Esophagus (tissue), 2 donors: ENCODE measurements around the gene SYT7. TPM values are rescaled to one million over a fixed set of nuclear protein-coding genes. Genes with fewer than 3 reads are reported as not detected.

Experiments used
- H3K27ac ChIP-seq, 2 donors: one replicate each; pipeline ENCODE4 v1.5.1; 2013; ENCODE audit warnings: low read depth in 2 of 2, mild to moderate bottlenecking in 2 of 2, inconsistent platforms in 1 of 2, low read length in 1 of 2, moderate library complexity in 1 of 2
- H3K27me3 ChIP-seq, 2 donors: one replicate each; pipeline ENCODE4 v1.6.1; 2013; ENCODE audit warnings: low read length in 2 of 2, control low read depth in 1 of 2, mild to moderate bottlenecking in 1 of 2; ENCODE audit not compliant: insufficient read depth in 2 of 2, control insufficient read depth in 1 of 2
- H3K36me3 ChIP-seq, 2 donors: one replicate each; pipeline ENCODE4 v1.6.1; 2013; ENCODE audit warnings: low read length in 1 of 2; ENCODE audit not compliant: control insufficient read depth in 2 of 2, insufficient read depth in 2 of 2
- H3K4me1 ChIP-seq, 2 donors: one replicate each; pipeline ENCODE4 v1.6.1; 2013; ENCODE audit warnings: low read length in 1 of 2; ENCODE audit not compliant: control insufficient read depth in 2 of 2, insufficient read depth in 2 of 2
- H3K4me3 ChIP-seq, 2 donors: one replicate each; pipeline ENCODE4 v1.5.1; 2013; ENCODE audit warnings: low read length in 2 of 2, mild to moderate bottlenecking in 2 of 2, low read depth in 1 of 2, moderate library complexity in 1 of 2
- H3K9me3 ChIP-seq, 2 donors: one replicate each; pipeline ENCODE4 v1.6.1; 2013; ENCODE audit warnings: mild to moderate bottlenecking in 2 of 2, low read depth in 1 of 2, low read length in 1 of 2, moderate library complexity in 1 of 2; ENCODE audit not compliant: control insufficient read depth in 2 of 2, insufficient read depth in 1 of 2
- WGBS, 2 donors: extraction: QIAGEN DNeasy Blood & Tissue Kit; methylation state at CpG; one replicate each; pipeline ENCODE4 v1.1.7; 2013; 5-methylcytosine and 5-hydroxymethylcytosine counted together
- polyA plus RNA-seq, 2 donors: library from polyadenylated mRNA; stranded (reverse); fragments of 200-250 nt; gene quantifications; one replicate each; pipeline ENCODE4 v1.2.3, GENCODE V29; 2013
- donor health status: healthy with polysubstance abuse.
- donor health status: Bipolar disorder and iron deficiency.

Gene SYT7
- polyA plus RNA-seq, 2 donors, result 1.3 to 2.2 TPM

GRCh38 chr11:61515686-61516085, 65.2 kb downstream of the SYT7 start:
- WGBS, 2 donors, result 78 to 83% methylated on average over 10 of the region's 10 CpGs

GRCh38 chr11:61514050-61514917, 66.6 kb downstream of the SYT7 start:
- Histone ChIP-seq H3K36me3 (no peaks in the 10 kb centered on the region), H3K9me3 (no peaks in the 10 kb centered on the region), H3K27me3 (peaks cover 3% of the 10 kb centered on the region in 2 donors), H3K4me1 (peaks cover 5 to 6% of the 10 kb centered on the region in 2 donors), H3K4me3 (no peak overlapping the region), H3K27ac (no peak overlapping the region)
- 77 to 79% methylated on average over 11 of the region's 11 CpGs for WGBS, 2 donors

More at GRCh38 chr11:61515686-61516085, 65.2 kb downstream of the SYT7 start:
- no peaks in the 10 kb centered on the region for H3K36me3 ChIP-seq
- H3K9me3 ChIP-seq, result no peaks in the 10 kb centered on the region
- H3K27me3 ChIP-seq, result no peaks in the 10 kb centered on the region
- no peak overlapping the region for H3K27ac ChIP-seq
- H3K4me3 ChIP-seq, result no peak overlapping the region
- H3K4me1 ChIP-seq, result peaks cover 0 to 6% of the 10 kb centered on the region in 2 donors

GRCh38 chr11:61513143-61513765, 67.6 kb downstream of the SYT7 start:
- no peaks in the 10 kb centered on the region for H3K36me3 ChIP-seq
- peaks cover 3% of the 10 kb centered on the region in 2 donors for H3K27me3 ChIP-seq

GRCh38 chr11:61512435-61512834, 68.4 kb downstream of the SYT7 start:
- Histone ChIP-seq H3K36me3 (no peaks in the 10 kb centered on the region), H3K27ac (no peak overlapping the region), H3K4me3 (no peak overlapping the region), H3K9me3 (no peaks in the 10 kb centered on the region), H3K27me3 (peaks cover 3% of the 10 kb centered on the region in 2 donors), H3K4me1 (peaks cover 10 to 11% of the 10 kb centered on the region in 2 donors)
- 65 to 71% methylated on average over 4 of the region's 4 CpGs for WGBS, 2 donors

More at GRCh38 chr11:61513143-61513765, 67.6 kb downstream of the SYT7 start:
- H3K9me3 ChIP-seq, result no peaks in the 10 kb centered on the region
- H3K4me1 ChIP-seq, result peaks cover 10% of the 10 kb centered on the region in 2 donors
- no peak overlapping the region for H3K4me3 ChIP-seq
- 69 to 73% methylated on average over 11 of the region's 11 CpGs for WGBS, 2 donors
- no peak overlapping the region for H3K27ac ChIP-seq

GRCh38 chr11:61511383-61511782, 69.5 kb downstream of the SYT7 start:
- H3K27me3 ChIP-seq, result peaks cover 3% of the 10 kb centered on the region in 2 donors
- H3K36me3 ChIP-seq, result no peaks in the 10 kb centered on the region
- H3K27ac ChIP-seq, result no peak overlapping the region
- H3K4me1 ChIP-seq, result peaks cover 8 to 11% of the 10 kb centered on the region in 2 donors
- H3K4me3 ChIP-seq, result no peak overlapping the region
- no peaks in the 10 kb centered on the region for H3K9me3 ChIP-seq
- 61 to 69% methylated on average over 3 of the region's 3 CpGs for WGBS, 2 donors

GRCh38 chr11:61510974-61511373, 69.9 kb downstream of the SYT7 start:
- WGBS, 2 donors, result 79 to 85% methylated on average over 14 of the region's 14 CpGs
- Histone ChIP-seq H3K27me3 (peaks cover 3% of the 10 kb centered on the region in 2 donors), H3K4me3 (no peak overlapping the region)

GRCh38 chr11:61510166-61510919, 70.5 kb downstream of the SYT7 start:
- H3K36me3 ChIP-seq, result no peaks in the 10 kb centered on the region
- H3K27ac ChIP-seq, result no peak overlapping the region
- 83 to 86% methylated on average over 16 of the region's 16 CpGs for WGBS, 2 donors
- H3K4me1 ChIP-seq, result peaks cover 10 to 11% of the 10 kb centered on the region in 2 donors
- H3K9me3 ChIP-seq, result no peaks in the 10 kb centered on the region
- H3K4me3 ChIP-seq, result no peak overlapping the region
- H3K27me3 ChIP-seq, result peaks cover 3% of the 10 kb centered on the region in 2 donors

More at GRCh38 chr11:61510974-61511373, 69.9 kb downstream of the SYT7 start:
- Histone ChIP-seq H3K4me1 (peaks cover 8 to 11% of the 10 kb centered on the region in 2 donors), H3K36me3 (no peaks in the 10 kb centered on the region), H3K9me3 (no peaks in the 10 kb centered on the region), H3K27ac (no peak overlapping the region)

GRCh38 chr11:61509043-61510029, 71.5 kb downstream of the SYT7 start:
- 6 to 7% methylated on average over 102 to 117 of the region's 117 CpGs for WGBS, 2 donors
- Histone ChIP-seq H3K27ac (no peak overlapping the region), H3K9me3 (no peaks in the 10 kb centered on the region), H3K27me3 (peaks cover 3% of the 10 kb centered on the region in 2 donors), H3K36me3 (no peaks in the 10 kb centered on the region), H3K4me3 (peak overlapping the region in 1 of 2 donors; percentile 20), H3K4me1 (peaks cover 10 to 11% of the 10 kb centered on the region in 2 donors)
